Esophagus muscularis mucosa (tissue), 4 donors: Measurements from ENCODE around the gene MRTFB.

Experiments used
- EP300 ChIP-seq: sonication (generic); formaldehyde crosslinking; IDR thresholded peaks from one replicate; pipeline ENCODE4 v1.6.1; 2017; ENCODE audit warnings: antibody characterized with exemption
- POLR2A ChIP-seq: fragments of 450-650 bp; IDR thresholded peaks from one replicate; pipeline ENCODE4 v1.6.1; 2017; ENCODE audit warnings: antibody characterized with exemption, moderate library complexity, mild to moderate bottlenecking, low read depth
- POLR2AphosphoS5 ChIP-seq, 2 donors: sonication (generic); formaldehyde crosslinking; IDR thresholded peaks; one replicate each; pipeline ENCODE4 v1.6.1; 2017; ENCODE audit warnings: antibody characterized with exemption in 2 of 2
- TF ChIP-seq, protein P1 (sequence below), 3 experiments: fragments of 200-600 bp in 2 of 3; fragments of 450-650 bp in 1 of 3; sonication (generic) in 2 of 3; IDR thresholded peaks; one replicate each; pipeline ENCODE4 v1.5.1; 2017 to 2019; ENCODE audit warnings: antibody characterized with exemption in 3 of 3, mild to moderate bottlenecking in 2 of 3, moderate library complexity in 1 of 3

- TF ChIP-seq EP300, result no peak
- TF ChIP-seq, protein P1, sequence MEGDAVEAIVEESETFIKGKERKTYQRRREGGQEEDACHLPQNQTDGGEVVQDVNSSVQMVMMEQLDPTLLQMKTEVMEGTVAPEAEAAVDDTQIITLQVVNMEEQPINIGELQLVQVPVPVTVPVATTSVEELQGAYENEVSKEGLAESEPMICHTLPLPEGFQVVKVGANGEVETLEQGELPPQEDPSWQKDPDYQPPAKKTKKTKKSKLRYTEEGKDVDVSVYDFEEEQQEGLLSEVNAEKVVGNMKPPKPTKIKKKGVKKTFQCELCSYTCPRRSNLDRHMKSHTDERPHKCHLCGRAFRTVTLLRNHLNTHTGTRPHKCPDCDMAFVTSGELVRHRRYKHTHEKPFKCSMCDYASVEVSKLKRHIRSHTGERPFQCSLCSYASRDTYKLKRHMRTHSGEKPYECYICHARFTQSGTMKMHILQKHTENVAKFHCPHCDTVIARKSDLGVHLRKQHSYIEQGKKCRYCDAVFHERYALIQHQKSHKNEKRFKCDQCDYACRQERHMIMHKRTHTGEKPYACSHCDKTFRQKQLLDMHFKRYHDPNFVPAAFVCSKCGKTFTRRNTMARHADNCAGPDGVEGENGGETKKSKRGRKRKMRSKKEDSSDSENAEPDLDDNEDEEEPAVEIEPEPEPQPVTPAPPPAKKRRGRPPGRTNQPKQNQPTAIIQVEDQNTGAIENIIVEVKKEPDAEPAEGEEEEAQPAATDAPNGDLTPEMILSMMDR (IDR thresholded peaks at IDR 0.05), result no peak
- TF ChIP-seq POLR2AphosphoS5 (IDR thresholded peaks at IDR 0.05), result no peak
- TF ChIP-seq POLR2A, result no peak
Observed at GRCh38 chr16:14150796-14151195, 79.7 kb downstream of the MRTFB start.
